Neural cell (in vitro differentiated cells): ENCODE measurements around the gene OSBP2. TPM values are rescaled to one million over a fixed set of nuclear protein-coding genes. Genes with fewer than 3 reads are reported as not detected.
A peak's percentile ranks its signal among the peaks of the same experiment; 100 is the strongest.

Experiments
- H2AFZ ChIP-seq: fragments of 200-600, 300-800 bp; sonication (generic), shearing (Covaris generic); 2 replicates; pipeline ENCODE4 v1.6.0; 2014; ENCODE audit warnings: low read depth, mild to moderate bottlenecking, antibody characterized with exemption, low read length, moderate library complexity
- H3F3A ChIP-seq: fragments of 200-600 bp; shearing (Covaris generic); 2 replicates; pipeline ENCODE4 v1.6.1; 2016; ENCODE audit warnings: mild to moderate bottlenecking, moderate library complexity, mixed read lengths, antibody characterized with exemption, low read length; ENCODE audit not compliant: insufficient read depth, poor library complexity, severe bottlenecking
- H3K27ac ChIP-seq: fragments of 200-600, 300-800 bp; sonication (generic), shearing (Covaris generic); 2 replicates; pipeline ENCODE4 v1.5.1; 2014; ENCODE audit warnings: mild to moderate bottlenecking, low read length, moderate library complexity
- H3K27me3 ChIP-seq: fragments of 300-800, 200-600 bp; sonication (generic), shearing (Covaris generic); 2 replicates; pipeline ENCODE4 v1.6.0; 2014; ENCODE audit warnings: mild to moderate bottlenecking, low read depth, low read length, moderate library complexity; ENCODE audit not compliant: insufficient read depth
- H3K36me3 ChIP-seq: fragments of 300-800, 200-600 bp; sonication (generic), shearing (Covaris generic); 2 replicates; pipeline ENCODE4 v1.5.1; 2014; ENCODE audit warnings: mild to moderate bottlenecking, antibody characterized with exemption, low read length, moderate library complexity; ENCODE audit not compliant: insufficient read depth
- H3K4me2 ChIP-seq: fragments of 300-800, 200-600 bp; sonication (generic), shearing (Covaris generic); 2 replicates; pipeline ENCODE4 v1.6.0; 2014; ENCODE audit warnings: mild to moderate bottlenecking, low read length
- H3K4me3 ChIP-seq: fragments of 300-800, 200-600 bp; sonication (generic), shearing (Covaris generic); 2 replicates; pipeline ENCODE4 v1.5.1; 2014; ENCODE audit warnings: mild to moderate bottlenecking, low read length, moderate library complexity
- H3K79me2 ChIP-seq: fragments of 200-600 bp; shearing (Covaris generic); replicated peaks from 2 replicates; pipeline ENCODE4 v1.6.0; 2014; ENCODE audit warnings: mild to moderate bottlenecking, low read length, moderate library complexity; ENCODE audit not compliant: insufficient read depth
- H3K9ac ChIP-seq: fragments of 300-800, 200-600 bp; sonication (generic), shearing (Covaris generic); 2 replicates; pipeline ENCODE4 v1.6.1; 2016; ENCODE audit warnings: mild to moderate bottlenecking, low read length, mixed read lengths
- H3K9me2 ChIP-seq: fragments of 200-600 bp; shearing (Covaris generic); 2 replicates; pipeline ENCODE4 v1.6.1; 2016; ENCODE audit warnings: mild to moderate bottlenecking, low read length, mixed read lengths; ENCODE audit not compliant: insufficient read depth
- H3K9me3 ChIP-seq: fragments of 200-600, 300-800 bp; sonication (generic), shearing (Covaris generic); 2 replicates; pipeline ENCODE4 v1.6.1; 2016; ENCODE audit warnings: mild to moderate bottlenecking, mixed run types, low read length, moderate library complexity, mixed read lengths
- H4K20me1 ChIP-seq: fragments of 200-600 bp; shearing (Covaris generic); 2 replicates; pipeline ENCODE4 v1.6.1; 2016; ENCODE audit warnings: mild to moderate bottlenecking, mixed run types; ENCODE audit not compliant: insufficient read depth
- EP300 ChIP-seq: fragments of 450-650 bp; conservative IDR thresholded peaks from 2 replicates; pipeline ENCODE4 v1.6.1; 2014; ENCODE audit warnings: antibody characterized with exemption, mild to moderate bottlenecking, moderate library complexity; ENCODE audit not compliant: poor library complexity, severe bottlenecking
- EZH2 ChIP-seq: fragments of 200-600, 300-800 bp; shearing (Covaris generic), sonication (generic); IDR thresholded peaks from 2 replicates; pipeline ENCODE4 v1.6.1; 2014; ENCODE audit warnings: antibody characterized with exemption, low read length, borderline replicate concordance, mild to moderate bottlenecking; ENCODE audit not compliant: insufficient read depth, poor library complexity, severe bottlenecking
- MXI1 ChIP-seq: fragments of 450-650 bp; conservative IDR thresholded peaks from 2 replicates; pipeline ENCODE4 v1.6.1; 2014; ENCODE audit warnings: antibody characterized with exemption, mild to moderate bottlenecking; ENCODE audit not compliant: poor library complexity, severe bottlenecking
- POLR2AphosphoS5 ChIP-seq: IDR thresholded peaks from 2 replicates; pipeline ENCODE4 v1.6.1; 2012
- RAD21 ChIP-seq: fragments of 450-650 bp; conservative IDR thresholded peaks from 2 replicates; pipeline ENCODE4 v1.6.1; 2014; ENCODE audit warnings: antibody characterized with exemption, mild to moderate bottlenecking, moderate library complexity
- SMC3 ChIP-seq: fragments of 450-650 bp; conservative IDR thresholded peaks from 2 replicates; pipeline ENCODE4 v1.6.1; 2014; ENCODE audit warnings: antibody characterized with exemption, mild to moderate bottlenecking, moderate library complexity; ENCODE audit not compliant: poor library complexity
- TAF1 ChIP-seq: IDR thresholded peaks from 2 replicates; pipeline ENCODE4 v1.6.1; 2012; ENCODE audit warnings: low read depth
- polyA plus RNA-seq: library from polyadenylated mRNA; depleted of rRNA; stranded (reverse); fragments of >200 nt; gene quantifications from 2 replicates; pipeline ENCODE4 v1.2.3, GENCODE V29; 2014
- TF ChIP-seq, protein P1 (sequence below): fragments of 450-650 bp; IDR thresholded peaks from 2 replicates; pipeline ENCODE4 v1.5.1; 2014; ENCODE audit warnings: antibody characterized with exemption, mild to moderate bottlenecking, moderate library complexity; ENCODE audit not compliant: poor library complexity, severe bottlenecking
- TF ChIP-seq, protein P2 (sequence below): IDR thresholded peaks from 2 replicates; pipeline ENCODE4 v1.6.1; 2012; ENCODE audit warnings: borderline replicate concordance

OSBP2 gene
- polyA plus RNA-seq, 1 donor from 2014 or later, result 8.7 TPM

DNA sequence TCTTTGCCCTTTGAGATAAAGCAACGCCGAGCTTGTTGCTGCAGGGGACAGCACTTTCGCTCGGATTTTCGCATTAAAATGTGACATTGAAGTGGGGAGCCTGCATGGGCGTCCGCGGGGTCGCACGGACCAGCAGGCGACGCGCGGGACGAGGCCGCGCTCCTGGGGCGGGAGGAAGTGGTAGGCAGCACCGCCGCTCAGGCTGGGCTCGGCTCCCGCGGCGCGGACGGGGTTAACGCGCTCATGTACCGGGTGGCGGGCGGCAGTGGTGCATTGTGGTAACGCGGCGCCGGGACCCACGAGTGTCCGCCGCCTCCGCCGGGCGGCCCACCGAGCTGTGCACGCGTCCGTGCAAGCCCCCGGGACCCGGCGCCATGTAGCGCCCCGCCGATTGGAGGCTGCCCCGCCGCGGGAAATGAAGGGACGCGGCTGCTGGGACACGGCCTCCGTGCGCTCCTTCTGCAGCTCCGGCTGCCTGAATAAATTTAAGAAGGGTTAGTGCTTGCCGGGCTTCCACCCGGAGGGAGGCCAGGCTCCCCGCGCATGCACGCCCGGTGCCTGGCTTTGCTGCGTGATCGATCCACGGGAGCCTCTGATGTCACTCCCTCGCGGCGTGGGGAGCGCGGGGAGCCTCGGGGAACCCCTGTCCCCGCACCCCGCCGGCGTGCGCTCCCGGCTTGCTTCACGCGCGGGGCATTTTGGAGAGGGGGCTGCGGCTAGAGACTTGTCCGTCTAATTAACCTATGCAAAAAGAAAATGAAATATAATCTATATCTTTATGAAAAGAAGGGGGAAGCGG, 127.7 kb downstream of the OSBP2 start:
- Histone ChIP-seq H2AFZ (no peak overlapping the region), H3K27ac (no peak overlapping the region), H3K27me3 (peaks cover 42% of the 10 kb centered on the region), H3K9me3 (no peaks in the 10 kb centered on the region), H3F3A (no peaks in the 10 kb centered on the region), H3K79me2 (no peaks in the 10 kb centered on the region), H3K4me2 (no peak overlapping the region), H3K9me2 (no peaks in the 10 kb centered on the region), H3K4me3 (peak overlapping the region; percentile 72), H3K9ac (peak overlapping the region; percentile 23), H4K20me1 (no peaks in the 10 kb centered on the region), H3K36me3 (no peaks in the 10 kb centered on the region)
- TF ChIP-seq, protein P1, sequence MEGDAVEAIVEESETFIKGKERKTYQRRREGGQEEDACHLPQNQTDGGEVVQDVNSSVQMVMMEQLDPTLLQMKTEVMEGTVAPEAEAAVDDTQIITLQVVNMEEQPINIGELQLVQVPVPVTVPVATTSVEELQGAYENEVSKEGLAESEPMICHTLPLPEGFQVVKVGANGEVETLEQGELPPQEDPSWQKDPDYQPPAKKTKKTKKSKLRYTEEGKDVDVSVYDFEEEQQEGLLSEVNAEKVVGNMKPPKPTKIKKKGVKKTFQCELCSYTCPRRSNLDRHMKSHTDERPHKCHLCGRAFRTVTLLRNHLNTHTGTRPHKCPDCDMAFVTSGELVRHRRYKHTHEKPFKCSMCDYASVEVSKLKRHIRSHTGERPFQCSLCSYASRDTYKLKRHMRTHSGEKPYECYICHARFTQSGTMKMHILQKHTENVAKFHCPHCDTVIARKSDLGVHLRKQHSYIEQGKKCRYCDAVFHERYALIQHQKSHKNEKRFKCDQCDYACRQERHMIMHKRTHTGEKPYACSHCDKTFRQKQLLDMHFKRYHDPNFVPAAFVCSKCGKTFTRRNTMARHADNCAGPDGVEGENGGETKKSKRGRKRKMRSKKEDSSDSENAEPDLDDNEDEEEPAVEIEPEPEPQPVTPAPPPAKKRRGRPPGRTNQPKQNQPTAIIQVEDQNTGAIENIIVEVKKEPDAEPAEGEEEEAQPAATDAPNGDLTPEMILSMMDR, result peak; percentile 34
- TF ChIP-seq MXI1 (no peak), EZH2 (peak; percentile 83)

DNA sequence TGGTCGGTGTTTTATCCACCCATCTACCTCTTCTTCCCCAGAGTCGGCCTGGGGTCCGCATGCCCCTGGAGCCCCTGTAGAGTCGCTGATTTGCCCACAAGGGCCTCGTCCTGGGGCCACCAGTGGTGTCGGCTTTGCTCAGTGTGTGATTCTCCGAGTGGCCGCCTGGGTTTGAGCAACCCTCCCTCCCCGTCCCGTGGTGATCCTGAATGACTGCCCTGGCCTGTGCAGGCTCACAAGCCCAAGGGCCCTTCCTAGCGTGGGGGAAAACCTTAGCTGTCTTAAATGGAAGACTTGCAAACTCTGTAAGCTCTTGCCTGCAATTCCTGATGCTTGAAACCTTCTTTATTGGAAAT, 128.3 kb downstream of the OSBP2 start:
- H2AFZ ChIP-seq, result no peak overlapping the region
- no peaks in the 10 kb centered on the region for H3K9me3 ChIP-seq
- H3K4me3 ChIP-seq, result peak overlapping the region; percentile 72
- no peaks in the 10 kb centered on the region for H3K79me2 ChIP-seq
- no peak for TF ChIP-seq RAD21
- no peak overlapping the region for H3K4me2 ChIP-seq
- H3K27ac ChIP-seq, result no peak overlapping the region
- H4K20me1 ChIP-seq, result no peaks in the 10 kb centered on the region
- no peak overlapping the region for H3K9ac ChIP-seq
- H3F3A ChIP-seq, result no peaks in the 10 kb centered on the region
- H3K27me3 ChIP-seq, result peaks cover 42% of the 10 kb centered on the region
- H3K9me2 ChIP-seq, result no peaks in the 10 kb centered on the region
- no peaks in the 10 kb centered on the region for H3K36me3 ChIP-seq

DNA sequence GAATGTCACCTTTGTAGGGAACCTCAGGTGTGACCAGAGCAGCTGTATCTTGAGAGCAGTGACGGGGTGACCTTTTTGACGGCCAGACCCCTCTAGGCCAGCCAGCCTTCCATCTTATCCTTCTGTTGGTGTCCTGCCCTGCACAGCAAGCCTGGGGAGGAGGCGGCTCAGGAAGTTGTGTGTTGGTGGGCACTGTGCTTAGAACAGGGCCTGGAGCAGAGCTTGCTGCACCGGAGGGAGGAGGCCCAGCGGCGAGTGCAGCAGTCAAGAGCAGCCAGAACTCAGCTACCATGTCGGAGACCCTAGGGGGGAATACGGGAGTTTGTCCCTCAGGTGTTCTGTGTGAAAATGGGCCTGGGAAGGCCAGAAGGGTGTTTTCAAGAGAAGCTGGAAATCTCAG, 129.4 kb downstream of the OSBP2 start:
- H3K27me3 ChIP-seq, result peaks cover 42% of the 10 kb centered on the region
- no peak overlapping the region for H2AFZ ChIP-seq
- H3K9me3 ChIP-seq, result no peaks in the 10 kb centered on the region
- no peak overlapping the region for H3K4me3 ChIP-seq
- no peak overlapping the region for H3K4me2 ChIP-seq
- H3K9me2 ChIP-seq, result no peaks in the 10 kb centered on the region
- no peak overlapping the region for H3K27ac ChIP-seq
- H4K20me1 ChIP-seq, result no peaks in the 10 kb centered on the region
- no peak overlapping the region for H3K9ac ChIP-seq
- TF ChIP-seq TAF1, result no peak
- TF ChIP-seq RAD21, result no peak
- TF ChIP-seq, protein P2, sequence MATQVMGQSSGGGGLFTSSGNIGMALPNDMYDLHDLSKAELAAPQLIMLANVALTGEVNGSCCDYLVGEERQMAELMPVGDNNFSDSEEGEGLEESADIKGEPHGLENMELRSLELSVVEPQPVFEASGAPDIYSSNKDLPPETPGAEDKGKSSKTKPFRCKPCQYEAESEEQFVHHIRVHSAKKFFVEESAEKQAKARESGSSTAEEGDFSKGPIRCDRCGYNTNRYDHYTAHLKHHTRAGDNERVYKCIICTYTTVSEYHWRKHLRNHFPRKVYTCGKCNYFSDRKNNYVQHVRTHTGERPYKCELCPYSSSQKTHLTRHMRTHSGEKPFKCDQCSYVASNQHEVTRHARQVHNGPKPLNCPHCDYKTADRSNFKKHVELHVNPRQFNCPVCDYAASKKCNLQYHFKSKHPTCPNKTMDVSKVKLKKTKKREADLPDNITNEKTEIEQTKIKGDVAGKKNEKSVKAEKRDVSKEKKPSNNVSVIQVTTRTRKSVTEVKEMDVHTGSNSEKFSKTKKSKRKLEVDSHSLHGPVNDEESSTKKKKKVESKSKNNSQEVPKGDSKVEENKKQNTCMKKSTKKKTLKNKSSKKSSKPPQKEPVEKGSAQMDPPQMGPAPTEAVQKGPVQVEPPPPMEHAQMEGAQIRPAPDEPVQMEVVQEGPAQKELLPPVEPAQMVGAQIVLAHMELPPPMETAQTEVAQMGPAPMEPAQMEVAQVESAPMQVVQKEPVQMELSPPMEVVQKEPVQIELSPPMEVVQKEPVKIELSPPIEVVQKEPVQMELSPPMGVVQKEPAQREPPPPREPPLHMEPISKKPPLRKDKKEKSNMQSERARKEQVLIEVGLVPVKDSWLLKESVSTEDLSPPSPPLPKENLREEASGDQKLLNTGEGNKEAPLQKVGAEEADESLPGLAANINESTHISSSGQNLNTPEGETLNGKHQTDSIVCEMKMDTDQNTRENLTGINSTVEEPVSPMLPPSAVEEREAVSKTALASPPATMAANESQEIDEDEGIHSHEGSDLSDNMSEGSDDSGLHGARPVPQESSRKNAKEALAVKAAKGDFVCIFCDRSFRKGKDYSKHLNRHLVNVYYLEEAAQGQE, result no peak
- no peak for TF ChIP-seq POLR2AphosphoS5
- TF ChIP-seq MXI1, result no peak
- no peak for TF ChIP-seq EZH2
- TF ChIP-seq EP300, result no peak
- TF ChIP-seq SMC3, result no peak
- TF ChIP-seq, protein P1, result no peak
- H3K79me2 ChIP-seq, result no peaks in the 10 kb centered on the region
- no peaks in the 10 kb centered on the region for H3F3A ChIP-seq
- no peaks in the 10 kb centered on the region for H3K36me3 ChIP-seq
